Measurements from ENCODE around the gene SLC35A1.
"Not testable (repeated sequence)": the region's sequence is repeated elsewhere in the genome, so short reads cannot be mapped to it uniquely, and the experiment has no call there.

Gene SLC35A1

GRCh38 chr6:87483929-87484328, 11.2 kb downstream of the SLC35A1 start:
- WGBS = 71% methylated on average over 9 of the region's 9 CpGs
- 0 out of 2 replicates have a peak overlapping the region, but pooled peaks have one; percentile 38 for H3K9ac ChIP-seq (ENCODE audit: low read depth, low read length)
- H3K9me3 ChIP-seq (ENCODE audit: insufficient read depth, low read depth, low read length) = no peaks in the 10 kb centered on the region; the same call in 1 of the 2 replicates
- H3K27me3 ChIP-seq (ENCODE audit: insufficient read depth, low read length) = no peaks in the 10 kb centered on the region
- H3K27ac ChIP-seq (ENCODE audit: low read depth, low read length) = no peak overlapping the region; the same call in 1 of the 2 replicates
- H3K36me3 ChIP-seq (ENCODE audit: insufficient read depth, low read length) = no peaks in the 10 kb centered on the region
- no peak overlapping the region for H3K4me3 ChIP-seq (ENCODE audit: low read length)
- peaks cover 10% of the 10 kb centered on the region for H3K4me1 ChIP-seq (ENCODE audit: insufficient read depth, low read length)

GRCh38 chr6:87484491-87484890, 11.7 kb downstream of the SLC35A1 start:
- no peak overlapping the region for H3K27ac ChIP-seq (ENCODE audit: low read depth, low read length)
- 92% methylated on average over 7 of the region's 7 CpGs for WGBS
- H3K36me3 ChIP-seq (ENCODE audit: insufficient read depth, low read length) = no peaks in the 10 kb centered on the region
- H3K27me3 ChIP-seq (ENCODE audit: insufficient read depth, low read length) = no peaks in the 10 kb centered on the region
- H3K9ac ChIP-seq (ENCODE audit: low read depth, low read length) = no peak overlapping the region
- H3K4me3 ChIP-seq (ENCODE audit: low read length) = no peak overlapping the region
- H3K9me3 ChIP-seq (ENCODE audit: insufficient read depth, low read depth, low read length) = no peaks in the 10 kb centered on the region; the same call in 1 of the 2 replicates
- H3K4me1 ChIP-seq (ENCODE audit: insufficient read depth, low read length) = peaks cover 10% of the 10 kb centered on the region

GRCh38 chr6:87487555-87487954, 14.8 kb downstream of the SLC35A1 start:
- Histone ChIP-seq H3K9ac (ENCODE audit: low read depth, low read length) (no peak overlapping the region), H3K9me3 (ENCODE audit: insufficient read depth, low read depth, low read length) (no peaks in the 10 kb centered on the region; the same call in 1 of the 2 replicates), H3K27me3 (ENCODE audit: insufficient read depth, low read length) (no peaks in the 10 kb centered on the region), H3K4me1 (ENCODE audit: insufficient read depth, low read length) (peaks cover 10% of the 10 kb centered on the region), H3K4me3 (ENCODE audit: low read length) (no peak overlapping the region), H3K36me3 (ENCODE audit: insufficient read depth, low read length) (no peaks in the 10 kb centered on the region), H3K27ac (ENCODE audit: low read depth, low read length) (no peak overlapping the region)
- WGBS = 94% methylated on average over 3 of the region's 4 CpGs

GRCh38 chr6:87489326-87489725, 16.6 kb downstream of the SLC35A1 start:
- not testable (repeated sequence) for H3K27me3 ChIP-seq (ENCODE audit: insufficient read depth, low read length); H3K36me3 ChIP-seq (ENCODE audit: insufficient read depth, low read length); H3K4me1 ChIP-seq (ENCODE audit: insufficient read depth, low read length); H3K9ac ChIP-seq (ENCODE audit: low read depth, low read length); H3K9me3 ChIP-seq (ENCODE audit: insufficient read depth, low read depth, low read length); H3K27ac ChIP-seq (ENCODE audit: low read depth, low read length); H3K4me3 ChIP-seq (ENCODE audit: low read length)
- 93% methylated on average over 8 of the region's 8 CpGs for WGBS

GRCh38 chr6:87494761-87495422, 22.1 kb downstream of the SLC35A1 start:
- Histone ChIP-seq H3K27ac (ENCODE audit: low read depth, low read length) (no peak overlapping the region), H3K36me3 (ENCODE audit: insufficient read depth, low read length) (no peaks in the 10 kb centered on the region), H3K9me3 (ENCODE audit: insufficient read depth, low read depth, low read length) (no peaks in the 10 kb centered on the region), H3K9ac (ENCODE audit: low read depth, low read length) (no peak overlapping the region), H3K4me1 (ENCODE audit: insufficient read depth, low read length) (no peaks in the 10 kb centered on the region), H3K4me3 (ENCODE audit: low read length) (no peak overlapping the region), H3K27me3 (ENCODE audit: insufficient read depth, low read length) (no peaks in the 10 kb centered on the region)
- WGBS = 93% methylated on average over 5 of the region's 8 CpGs

GRCh38 chr6:87498048-87498447, 25.3 kb downstream of the SLC35A1 start:
- Histone ChIP-seq H3K4me3 (ENCODE audit: low read length) (no peak overlapping the region), H3K9ac (ENCODE audit: low read depth, low read length) (no peak overlapping the region), H3K27ac (ENCODE audit: low read depth, low read length) (no peak overlapping the region), H3K36me3 (ENCODE audit: insufficient read depth, low read length) (peaks cover 11% of the 10 kb centered on the region), H3K9me3 (ENCODE audit: insufficient read depth, low read depth, low read length) (no peaks in the 10 kb centered on the region), H3K27me3 (ENCODE audit: insufficient read depth, low read length) (no peaks in the 10 kb centered on the region), H3K4me1 (ENCODE audit: insufficient read depth, low read length) (no peaks in the 10 kb centered on the region)

- Histone ChIP-seq H3K9ac (ENCODE audit: low read depth, low read length) (no peak overlapping the region), H3K36me3 (ENCODE audit: insufficient read depth, low read length) (peaks cover 27% of the 10 kb centered on the region), H3K27me3 (ENCODE audit: insufficient read depth, low read length) (no peaks in the 10 kb centered on the region), H3K4me1 (ENCODE audit: insufficient read depth, low read length) (no peaks in the 10 kb centered on the region), H3K9me3 (ENCODE audit: insufficient read depth, low read depth, low read length) (no peaks in the 10 kb centered on the region), H3K4me3 (ENCODE audit: low read length) (no peak overlapping the region), H3K27ac (ENCODE audit: low read depth, low read length) (no peak overlapping the region)
- 97% methylated on average over 5 of the region's 6 CpGs for WGBS
Observed at GRCh38 chr6:87501809-87502572, 29.2 kb downstream of the SLC35A1 start.

- H3K4me3 ChIP-seq (ENCODE audit: low read length) = no peak overlapping the region
- H3K9me3 ChIP-seq (ENCODE audit: insufficient read depth, low read depth, low read length) = no peaks in the 10 kb centered on the region
- H3K4me1 ChIP-seq (ENCODE audit: insufficient read depth, low read length) = no peaks in the 10 kb centered on the region
- H3K36me3 ChIP-seq (ENCODE audit: insufficient read depth, low read length) = peaks cover 52% of the 10 kb centered on the region
- WGBS = no CpG with 5 or more reads among the region's 1 CpG
- no peak overlapping the region for H3K27ac ChIP-seq (ENCODE audit: low read depth, low read length)
- H3K9ac ChIP-seq (ENCODE audit: low read depth, low read length) = no peak overlapping the region
- no peaks in the 10 kb centered on the region for H3K27me3 ChIP-seq (ENCODE audit: insufficient read depth, low read length)
Observed at GRCh38 chr6:87504441-87504840, 31.7 kb downstream of the SLC35A1 start.

- Histone ChIP-seq H3K27ac (ENCODE audit: low read depth, low read length) (no peak overlapping the region), H3K4me3 (ENCODE audit: low read length) (no peak overlapping the region), H3K9me3 (ENCODE audit: insufficient read depth, low read depth, low read length) (no peaks in the 10 kb centered on the region), H3K36me3 (ENCODE audit: insufficient read depth, low read length) (peaks cover 96% of the 10 kb centered on the region), H3K27me3 (ENCODE audit: insufficient read depth, low read length) (no peaks in the 10 kb centered on the region), H3K9ac (ENCODE audit: low read depth, low read length) (no peak overlapping the region), H3K4me1 (ENCODE audit: insufficient read depth, low read length) (no peaks in the 10 kb centered on the region)
- WGBS = 83% methylated on average over 1 of the region's 2 CpGs
Observed at GRCh38 chr6:87514831-87515230, 42.1 kb downstream of the SLC35A1 start.

- Histone ChIP-seq H3K27ac (ENCODE audit: low read depth, low read length) (no peak overlapping the region), H3K9ac (ENCODE audit: low read depth, low read length) (no peak overlapping the region), H3K36me3 (ENCODE audit: insufficient read depth, low read length) (peaks cover 94% of the 10 kb centered on the region), H3K27me3 (ENCODE audit: insufficient read depth, low read length) (no peaks in the 10 kb centered on the region), H3K9me3 (ENCODE audit: insufficient read depth, low read depth, low read length) (no peaks in the 10 kb centered on the region), H3K4me3 (ENCODE audit: low read length) (no peak overlapping the region), H3K4me1 (ENCODE audit: insufficient read depth, low read length) (no peaks in the 10 kb centered on the region)
- 90% methylated on average over 8 of the region's 8 CpGs for WGBS
Observed at GRCh38 chr6:87518453-87518852, 45.7 kb downstream of the SLC35A1 start.

- WGBS = 97% methylated on average over 3 of the region's 3 CpGs
- H3K27ac ChIP-seq (ENCODE audit: low read depth, low read length) = no peak overlapping the region
- H3K9ac ChIP-seq (ENCODE audit: low read depth, low read length) = no peak overlapping the region
- no peak overlapping the region for H3K4me3 ChIP-seq (ENCODE audit: low read length)
- H3K9me3 ChIP-seq (ENCODE audit: insufficient read depth, low read depth, low read length) = no peaks in the 10 kb centered on the region
- no peaks in the 10 kb centered on the region for H3K27me3 ChIP-seq (ENCODE audit: insufficient read depth, low read length)
- H3K4me1 ChIP-seq (ENCODE audit: insufficient read depth, low read length) = no peaks in the 10 kb centered on the region
- peaks cover 76% of the 10 kb centered on the region for H3K36me3 ChIP-seq (ENCODE audit: insufficient read depth, low read length)
Observed at GRCh38 chr6:87522686-87523085, 49.9 kb downstream of the SLC35A1 start.
